K562 (cell line): Measurements from ENCODE around the gene SERTAD2. TPM values are rescaled to one million over a fixed set of nuclear protein-coding genes. Genes with fewer than 3 reads are reported as not detected.

ENCODE experiments used
- ATAC-seq: fragments of 200-7000 bp; cut with Tn5 transposase; 3 replicates; pipeline ENCODE4 v1.9.1; 2020; ENCODE audit warnings: moderate library complexity
- BruUV-seq: library from RNA; stranded (reverse); fragments of 400-500 nt; replicated peaks from 2 replicates; lab custom pipeline; 2021; lab: Mats Ljungman, UMichigan
- CTCF ChIA-PET: fragments of 300-600 bp; formaldehyde crosslinking; extraction: SDS; loops from one replicate; lab custom pipeline; 2021; ENCODE audit warnings: low intra/inter-chr PET ratio; lab: Yijun Ruan, JAX
- POLR2A ChIA-PET: fragments of 300-600, 350-650 bp; sonication (Branson Sonifier 250); formaldehyde crosslinking; extraction: SDS; loops from one replicate; lab custom pipeline; 2021; ENCODE audit warnings: antibody characterized with exemption, inconsistent platforms; lab: Yijun Ruan, JAX
- DNase-seq, 4 experiments: peaks; one replicate each; pipeline versions ENCODE4 v3.0.0 to v3.0.0-alpha.2; 2011 to 2018; ENCODE audit warnings: low spot score in 3 of 4, mixed read lengths in 3 of 4; ENCODE audit errors: extremely low read depth in 1 of 4
- FAIRE-seq: peaks from 2 replicates; lab custom pipeline; 2011; peaks lifted over from hg19 to GRCh38; lab: Jason Lieb, UNC
- H2AFZ ChIP-seq: 2 replicates; pipeline ENCODE4 v1.6.0; 2011; ENCODE audit warnings: low read depth, low read length, control low read depth, inconsistent platforms
- H3K27ac ChIP-seq: fragments of 200-600 bp; 3 replicates; pipeline ENCODE4 v1.8.0; 2011; ENCODE audit warnings: low read depth, mild to moderate bottlenecking, control low read depth, inconsistent platforms, low read length, moderate library complexity, mixed read lengths; ENCODE audit errors: extremely low read depth
- H3K27me3 ChIP-seq, 2 experiments: fragments of 300-600 bp in 1 of 2; 2 replicates in 1 of 2; 3 replicates in 1 of 2; pipeline versions ENCODE4 v1.6.0 to v1.8.0; 2011; ENCODE audit warnings: inconsistent platforms in 2 of 2, low read length in 2 of 2, mild to moderate bottlenecking in 1 of 2, mixed read lengths in 1 of 2, moderate library complexity in 1 of 2; ENCODE audit not compliant: control insufficient read depth in 2 of 2, insufficient read depth in 2 of 2
- H3K36me3 ChIP-seq: fragments of 300-600 bp; 3 replicates; pipeline ENCODE4 v1.8.0; 2011; ENCODE audit warnings: mild to moderate bottlenecking, low read length, inconsistent platforms; ENCODE audit not compliant: control insufficient read depth, insufficient read depth
- H3K4me1 ChIP-seq, 2 experiments: fragments of 200-600 bp in 1 of 2; replicated peaks in 1 of 2; 2 replicates in 1 of 2; 3 replicates in 1 of 2; pipeline versions ENCODE4 v1.5.1 to v1.8.0; 2011; ENCODE audit warnings: inconsistent platforms in 2 of 2, low read length in 2 of 2, mild to moderate bottlenecking in 1 of 2, mixed read lengths in 1 of 2, moderate library complexity in 1 of 2; ENCODE audit not compliant: control insufficient read depth in 2 of 2, insufficient read depth in 2 of 2
- H3K4me2 ChIP-seq: 2 replicates; pipeline ENCODE4 v1.6.1; 2011; ENCODE audit warnings: low read length, control low read depth, inconsistent platforms, mixed read lengths; ENCODE audit not compliant: insufficient read depth
- H3K4me3 ChIP-seq: fragments of 200-600 bp; sonication (generic), shearing (Covaris generic); 2 replicates; pipeline ENCODE4 v1.5.1; 2016; ENCODE audit warnings: control low read depth, inconsistent platforms
- H3K79me2 ChIP-seq: fragments of 200-600 bp; 3 replicates; pipeline ENCODE4 v1.8.0; 2011; ENCODE audit warnings: low read length, inconsistent platforms; ENCODE audit not compliant: control insufficient read depth, insufficient read depth
- H3K9ac ChIP-seq, 2 experiments: 2 replicates each; pipeline versions ENCODE4 v1.6.0 to v1.6.1; 2011; ENCODE audit warnings: low read depth in 2 of 2, low read length in 2 of 2, control low read depth in 1 of 2, inconsistent platforms in 1 of 2, mild to moderate bottlenecking in 1 of 2, mixed read lengths in 1 of 2; ENCODE audit not compliant: insufficient read depth in 1 of 2
- H3K9me1 ChIP-seq: one replicate; pipeline ENCODE4 v1.6.0; 2011; ENCODE audit warnings: inconsistent platforms, mild to moderate bottlenecking, low read length, moderate library complexity; ENCODE audit not compliant: control insufficient read depth, insufficient read depth
- H3K9me3 ChIP-seq: replicated peaks from 2 replicates; pipeline ENCODE4 v1.5.1; 2011; ENCODE audit warnings: low read depth, low read length, inconsistent platforms; ENCODE audit not compliant: control insufficient read depth, insufficient read depth
- H4K20me1 ChIP-seq: replicated peaks from 2 replicates; pipeline ENCODE4 v1.6.1; 2011; ENCODE audit warnings: low read length, inconsistent platforms, mixed read lengths; ENCODE audit not compliant: control insufficient read depth, insufficient read depth
- CBX2 ChIP-seq: fragments of 200-600 bp; sonication (generic); IDR thresholded peaks from one replicate; pipeline ENCODE4 v1.6.1; 2012; ENCODE audit warnings: mild to moderate bottlenecking, low read length, inconsistent platforms; ENCODE audit not compliant: insufficient read depth, poor library complexity, severe bottlenecking
- ELF1 ChIP-seq: fragments of 200-800 bp; sonication (Bioruptor generic); IDR thresholded peaks from 2 replicates; pipeline ENCODE4 v1.6.1; 2016; ENCODE audit warnings: missing genetic modification characterization, missing compliant biosample characterization
- ZMIZ1 ChIP-seq, 2 experiments: fragments of 150-350 bp in 1 of 2; IDR thresholded peaks; 2 replicates each; pipeline ENCODE4 v1.6.1; 2012 to 2016; ENCODE audit warnings: low read depth in 2 of 2, low read length in 2 of 2, mild to moderate bottlenecking in 1 of 2, moderate library complexity in 1 of 2
- ZNF830 ChIP-seq: fragments of 250-450 bp; sonication (Bioruptor Pico); IDR thresholded peaks from 2 replicates; pipeline ENCODE4 v1.5.0; 2021; ENCODE audit warnings: mild to moderate bottlenecking
- WGBS: fragments of 100-300 bp; shearing (Covaris generic); methylation state at CpG from one replicate; pipeline ENCODE4 v1.1.6; 2016; ENCODE audit warnings: low coverage, mixed read lengths; ENCODE audit not compliant: insufficient coverage; ENCODE audit errors: missing lambda C conversion rate; 5-methylcytosine and 5-hydroxymethylcytosine counted together
- in situ Hi-C: fragments of 300-500 bp; cut with MboI; formaldehyde crosslinking; loops from 4 replicates; pipeline ENCODE4 v1.15.0; 2018; ENCODE audit warnings: inconsistent platforms, mixed read lengths
- intact Hi-C: fragments of 100-400 bp; cut with micrococcal nuclease; formaldehyde crosslinking; loops from 2 replicates; pipeline ENCODE4 v1.14.2; 2022
- polyA plus RNA-seq, 8 experiments: library from polyadenylated mRNA; depleted of rRNA in 4 of 8; stranded (reverse) in 5 of 8; unstranded in 3 of 8; fragments of >200 nt; fragmentation: Nextera tagmentation in 2 of 8; fragmentation: Illumina TruSeq in 1 of 8; extraction: Ambion mirVana in 2 of 8; extraction: Trizol in 1 of 8; gene quantifications; 2 replicates each; pipeline versions ENCODE4 v1.2.1 to v1.2.3, GENCODE V29; 2011 to 2014; ENCODE audit warnings: inconsistent platforms in 1 of 8, missing spikeins in 1 of 8
- total RNA-seq, 7 experiments: library from RNA; depleted of rRNA in 6 of 7; stranded (reverse); fragments of >200 nt in 6 of 7; fragmentation: Illumina TruSeq in 2 of 7; extraction: Trizol in 2 of 7; gene quantifications; 2 replicates each; pipeline versions ENCODE4 v1.2.1 to v1.2.3, GENCODE V29; 2011 to 2021; ENCODE audit warnings: low replicate concordance in 1 of 7

Gene SERTAD2
- total and polyA plus RNA-seq, 9 of the 15 experiments (the other 6 are each of a cell fraction or from before 2014, with no cell fraction given), result 3.0 to 12.5 (median 6.1) TPM

GRCh38 chr2:64594226-64594989 is 59.3 kb downstream of the SERTAD2 start:
- FAIRE-seq, result no peak
- ATAC-seq, result no peak
- in situ Hi-C loops, result no loop called here

More at GRCh38 chr2:64594226-64594989, 59.3 kb downstream of the SERTAD2 start:
- no peaks in the 10 kb centered on the region for H4K20me1 ChIP-seq
- no peak overlapping the region for H2AFZ ChIP-seq
- no peak overlapping the region for H3K27ac ChIP-seq
- POLR2A ChIA-PET, result interaction anchor here (0.6 to 1.3 kb wide), 5 partner anchors 11 to 267 kb away, joined by 3 to 4 read pairs (median 3); no protein-coding TSS in a partner anchor
- H3K9me3 ChIP-seq, result no peaks in the 10 kb centered on the region
- BruUV-seq, result no TSS peak
- H3K4me1 ChIP-seq, result peaks cover 0 to 3% of the 10 kb centered on the region in 2 experiments; a peak in 1 of 5 replicates
- TF ChIP-seq ELF1 (tag) (0 out of 2 replicates have a peak, but pooled peaks have one; percentile 28), ZMIZ1 (IDR thresholded peaks at IDR 0.05; ENCODE audit: low read depth in 2 of 2, low read length in 2 of 2) (no peak), ZNF830 (no peak), CBX2 (no peak)
- TF ChIP-seq, all 486 proteins: peak for 1
- Histone ChIP-seq H3K36me3 (peaks cover 17% of the 10 kb centered on the region; the same call in 2 of the 3 replicates), H3K4me3 (no peak overlapping the region), H3K4me2 (no peak overlapping the region), H3K27me3 (no peaks in the 10 kb centered on the region), H3K79me2 (no peaks in the 10 kb centered on the region), H3K9me1 (no peaks in the 10 kb centered on the region), H3K9ac (no peak overlapping the region)
- intact Hi-C loops, result no loop called here
- CTCF ChIA-PET, result interaction anchor here (1.5 to 2.4 kb wide), 2 partner anchors 271 to 279 kb away, joined by 10 to 14 read pairs; no protein-coding TSS in a partner anchor
- DNase-seq, result no peak
- 71% methylated on average over 7 of the region's 7 CpGs for whole genome bisulfite sequencing
